K562 (cell line): ENCODE data around the gene HOXC5. TPM values are rescaled to one million over a fixed set of nuclear protein-coding genes. Genes with fewer than 3 reads are reported as not detected.

Source experiments
- AFF1 ChIP-seq, 2 experiments: fragments of 450-650 bp; IDR thresholded peaks; 2 replicates each; pipeline ENCODE4 v1.6.1; 2018; ENCODE audit warnings: mild to moderate bottlenecking in 2 of 2, low read depth in 1 of 2; ENCODE audit not compliant: partially characterized antibody in 2 of 2
- CREB3L1 ChIP-seq: fragments of 450-650 bp; IDR thresholded peaks from 2 replicates; pipeline ENCODE4 v1.6.1; 2014; ENCODE audit warnings: low read depth, mild to moderate bottlenecking, moderate library complexity, borderline replicate concordance
- HES1 ChIP-seq: fragments of 450-650 bp; IDR thresholded peaks from 2 replicates; pipeline ENCODE4 v1.6.1; 2016; ENCODE audit warnings: low read depth, mild to moderate bottlenecking, moderate library complexity
- ILF3 ChIP-seq: fragments of 450-650 bp; IDR thresholded peaks from 2 replicates; pipeline ENCODE4 v1.6.1; 2018; ENCODE audit warnings: antibody characterized with exemption, mild to moderate bottlenecking, moderate library complexity, borderline replicate concordance
- PRMT5 ChIP-seq: sonication (generic); formaldehyde crosslinking; IDR thresholded peaks from 2 replicates; pipeline ENCODE4 v1.5.0; 2020; ENCODE audit warnings: missing genetic modification reagents
- RNF2 ChIP-seq: sonication (generic); IDR thresholded peaks from 2 replicates; pipeline ENCODE4 v1.6.1; 2016
- ZBTB40 ChIP-seq, 2 experiments: fragments of 450-650 bp in 1 of 2; sonication (generic) in 1 of 2; formaldehyde crosslinking in 1 of 2; IDR thresholded peaks; 2 replicates each; pipeline versions ENCODE4 v1.7.1 to v1.9.0; 2016 to 2022; ENCODE audit warnings: inconsistent platforms in 1 of 2, mild to moderate bottlenecking in 1 of 2, missing genetic modification reagents in 1 of 2
- ZFP1 ChIP-seq: fragments of 450-650 bp; formaldehyde crosslinking; IDR thresholded peaks from 2 replicates; pipeline ENCODE4 v1.4.0; 2020; ENCODE audit warnings: mild to moderate bottlenecking, mixed read lengths
- polyA plus RNA-seq, 8 experiments: library from polyadenylated mRNA; depleted of rRNA in 4 of 8; stranded (reverse) in 5 of 8; unstranded in 3 of 8; fragments of >200 nt; fragmentation: Nextera tagmentation in 2 of 8; fragmentation: Illumina TruSeq in 1 of 8; extraction: Ambion mirVana in 2 of 8; extraction: Trizol in 1 of 8; gene quantifications; 2 replicates each; pipeline versions ENCODE4 v1.2.1 to v1.2.3, GENCODE V29; 2011 to 2014; ENCODE audit warnings: inconsistent platforms in 1 of 8, missing spikeins in 1 of 8
- total RNA-seq, 7 experiments: library from RNA; depleted of rRNA in 6 of 7; stranded (reverse); fragments of >200 nt in 6 of 7; fragmentation: Illumina TruSeq in 2 of 7; extraction: Trizol in 2 of 7; gene quantifications; 2 replicates each; pipeline versions ENCODE4 v1.2.1 to v1.2.3, GENCODE V29; 2011 to 2021; ENCODE audit warnings: low replicate concordance in 1 of 7

The HOXC5 gene
- total and polyA plus RNA-seq, 9 of the 15 experiments (the other 6 are each of a cell fraction or from before 2014, with no cell fraction given) = 0.10 to 0.44 (median 0.18) TPM; not detected in 4

GRCh38 chr12:54017027-54017788 lies 15.6 kb upstream of the HOXC5 start (continued):
- TF ChIP-seq ZBTB40 (IDR thresholded peaks at IDR 0.05) (peak; percentile 41; the same call in 1 of the 2 replicates), ZBTB40 (CRISPR knock-in tag; IDR thresholded peaks at IDR 0.05) (no peak), CREB3L1 (no peak), AFF1 (IDR thresholded peaks at IDR 0.05; ENCODE audit: low read depth in 1 of 2, partially characterized antibody in 2 of 2) (peak in 1 of 2 experiments; percentile 44), ILF3 (no peak), HES1 (no peak), RNF2 (no peak), ZFP1 (CRISPR knock-in tag) (no peak), PRMT5 (CRISPR knock-in tag) (no peak)
